Astrocyte of the spinal cord (primary cell): Measurements from ENCODE around the gene PLVAP.

Experiments used
- DNase-seq: peaks from one replicate; pipeline ENCODE4 v3.0.0; 2011; ENCODE audit warnings: low read depth, low spot score
- H3K4me3 ChIP-seq: 2 replicates; pipeline ENCODE4 v1.5.1; 2011; ENCODE audit warnings: low read depth, mild to moderate bottlenecking, low read length, moderate library complexity
- in situ Hi-C: cut with HindIII; loops from 2 replicates; pipeline ENCODE4 v1.10.0; 2017; ENCODE audit warnings: low sequenced_read_pairs
- TF ChIP-seq, protein P1 (sequence below): IDR thresholded peaks from 2 replicates; pipeline ENCODE4 v1.5.1; 2012; ENCODE audit warnings: low read depth, mild to moderate bottlenecking, low read length, inconsistent platforms

Gene PLVAP

GRCh38 chr19:17401628-17402027 is 24.5 kb upstream of the PLVAP start:
- TF ChIP-seq, protein P1, sequence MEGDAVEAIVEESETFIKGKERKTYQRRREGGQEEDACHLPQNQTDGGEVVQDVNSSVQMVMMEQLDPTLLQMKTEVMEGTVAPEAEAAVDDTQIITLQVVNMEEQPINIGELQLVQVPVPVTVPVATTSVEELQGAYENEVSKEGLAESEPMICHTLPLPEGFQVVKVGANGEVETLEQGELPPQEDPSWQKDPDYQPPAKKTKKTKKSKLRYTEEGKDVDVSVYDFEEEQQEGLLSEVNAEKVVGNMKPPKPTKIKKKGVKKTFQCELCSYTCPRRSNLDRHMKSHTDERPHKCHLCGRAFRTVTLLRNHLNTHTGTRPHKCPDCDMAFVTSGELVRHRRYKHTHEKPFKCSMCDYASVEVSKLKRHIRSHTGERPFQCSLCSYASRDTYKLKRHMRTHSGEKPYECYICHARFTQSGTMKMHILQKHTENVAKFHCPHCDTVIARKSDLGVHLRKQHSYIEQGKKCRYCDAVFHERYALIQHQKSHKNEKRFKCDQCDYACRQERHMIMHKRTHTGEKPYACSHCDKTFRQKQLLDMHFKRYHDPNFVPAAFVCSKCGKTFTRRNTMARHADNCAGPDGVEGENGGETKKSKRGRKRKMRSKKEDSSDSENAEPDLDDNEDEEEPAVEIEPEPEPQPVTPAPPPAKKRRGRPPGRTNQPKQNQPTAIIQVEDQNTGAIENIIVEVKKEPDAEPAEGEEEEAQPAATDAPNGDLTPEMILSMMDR = no peak
- no peak overlapping the region for H3K4me3 ChIP-seq
- no peak for DNase-seq
- in situ Hi-C loops = no loop called here

DNA sequence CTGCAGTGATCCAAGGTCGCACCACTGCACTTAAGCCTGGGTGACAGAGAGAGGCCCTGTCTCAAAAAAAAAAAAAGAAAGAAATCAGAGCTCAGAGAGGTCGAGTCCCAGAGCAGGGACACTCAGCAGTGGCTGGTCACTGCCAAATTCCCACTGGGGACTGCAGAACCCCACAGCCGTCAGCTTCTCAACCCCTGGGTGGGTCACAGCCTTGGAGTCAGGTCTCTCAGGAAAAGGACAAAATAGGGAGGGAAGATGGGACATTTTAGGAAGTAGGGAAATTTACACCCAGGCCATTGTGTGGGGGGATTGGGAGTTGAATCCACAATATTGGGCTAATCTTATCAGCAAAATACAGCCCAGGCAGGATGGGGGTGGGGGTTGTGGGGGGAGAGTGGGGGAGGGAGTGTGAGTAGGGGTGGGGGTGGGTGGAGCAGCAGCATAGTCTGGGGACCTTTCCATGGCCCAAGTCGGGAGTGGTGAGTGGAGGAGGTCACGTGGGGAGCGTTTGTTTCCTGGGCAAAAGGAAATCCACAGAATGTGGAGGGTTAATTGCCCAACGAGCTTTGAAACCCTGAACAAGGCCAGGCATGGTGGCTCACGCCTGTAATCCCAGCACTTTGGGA is 21.9 kb upstream of the PLVAP start:
- H3K4me3 ChIP-seq = no peak overlapping the region
- TF ChIP-seq, protein P1 = no peak
- in situ Hi-C loops = no loop called here
- no peak for DNase-seq

DNA sequence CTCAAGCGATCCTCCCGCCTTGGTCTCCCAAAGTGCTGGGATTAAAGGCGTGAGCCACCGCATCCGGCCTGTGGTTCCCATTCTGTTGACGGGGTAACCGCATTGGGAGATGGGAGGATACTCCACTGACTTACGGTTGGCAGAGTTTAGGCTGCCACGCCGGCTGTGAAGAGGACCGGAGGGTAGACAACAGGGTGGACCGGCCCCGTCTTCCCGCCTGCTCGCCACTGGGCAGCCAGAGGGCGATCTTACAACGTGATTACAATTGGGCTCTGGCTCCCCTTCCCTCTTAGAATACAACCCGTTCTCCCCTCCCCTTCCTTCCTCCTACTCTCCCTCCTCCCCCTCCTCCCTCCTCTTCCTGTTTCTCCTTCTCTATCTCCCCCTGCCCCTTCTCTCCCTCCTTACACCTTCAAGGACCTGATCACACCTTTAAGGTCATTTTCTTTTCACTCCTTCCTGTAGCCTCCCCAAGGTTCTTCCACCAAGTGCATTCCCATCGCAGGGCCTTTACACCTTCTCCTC is 17.8 kb upstream of the PLVAP start:
- in situ Hi-C loops = no loop called here
- TF ChIP-seq, protein P1 = peak; percentile 68
- H3K4me3 ChIP-seq = no peak overlapping the region
- peak; percentile 36 for DNase-seq

- DNase-seq = no peak
- in situ Hi-C loops = no loop called here
- TF ChIP-seq, protein P1 = no peak
- H3K4me3 ChIP-seq = no peak within 1 kb of the TSS
Measured at GRCh38 chr19:17393914-17394313, 16.8 kb upstream of the PLVAP start, which contains the start of gene CCDC194. Gene CCDC194, minus strand, starts transcription at chr19:17394196. Its CDS starts 38 bp downstream, at chr19:17394158.

DNA sequence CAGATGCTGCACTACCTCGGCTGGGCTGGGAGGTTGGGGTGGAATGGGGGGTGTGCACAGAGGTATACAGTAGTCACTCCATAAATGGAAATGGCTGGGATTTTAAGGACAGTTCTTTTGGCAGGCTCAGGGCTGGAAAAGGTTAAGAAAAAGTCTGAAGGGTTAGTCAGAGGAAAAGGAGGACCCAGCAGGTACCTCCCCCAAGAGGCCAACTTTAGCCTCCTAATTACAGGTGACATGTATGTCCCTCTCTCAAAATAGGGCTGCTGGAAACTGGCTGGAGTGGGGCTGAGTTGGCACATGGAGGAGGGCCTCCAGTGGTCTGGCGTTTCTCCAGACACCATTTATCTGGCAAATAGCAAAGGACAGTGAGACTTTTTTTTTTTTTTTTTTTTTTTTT is 15.9 kb upstream of the PLVAP start:
- in situ Hi-C loops = no loop called here
- no peak for DNase-seq
- TF ChIP-seq, protein P1 = no peak
- no peak overlapping the region for H3K4me3 ChIP-seq

- in situ Hi-C loops = no loop called here
- H3K4me3 ChIP-seq = peak overlapping the region; percentile 24
- no peak for DNase-seq
- TF ChIP-seq, protein P1 = no peak
Measured at GRCh38 chr19:17391371-17392151, 14.4 kb upstream of the PLVAP start.
